NCI-H2196 treated with DMSO at 0.1 percent for 48 hours (cell line): ENCODE results near the gene HNMT.
A peak's percentile ranks its signal among the peaks of the same experiment; 100 is the strongest.
"Not testable (repeated sequence)": the region's sequence is repeated elsewhere in the genome, so short reads cannot be mapped to it uniquely, and the experiment has no call there.

ENCODE experiments used
- DNase-seq: peaks from one replicate; lab custom pipeline; 2025; ENCODE audit not compliant: unreplicated experiment; lab: John Stamatoyannopoulos, UW

Gene HNMT

DNA sequence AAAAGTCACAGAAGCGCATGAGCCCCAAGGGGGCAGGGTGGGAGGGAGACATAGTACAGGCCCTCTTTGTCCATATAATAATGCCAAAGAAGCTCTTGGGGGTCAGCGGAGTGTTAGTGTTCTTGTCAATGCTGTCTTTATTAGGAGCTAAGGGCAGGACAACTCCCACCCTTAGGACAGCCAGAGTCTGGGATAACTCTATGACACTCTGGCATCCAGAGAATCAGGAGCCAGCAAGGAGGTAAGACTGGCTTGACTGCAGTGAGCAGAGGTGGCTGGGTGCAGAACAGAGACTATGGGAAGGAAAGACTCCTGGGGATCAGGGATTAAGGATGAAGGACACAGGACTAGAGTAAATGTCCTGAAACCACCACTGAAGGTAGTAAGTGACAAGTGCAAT lies 19.0 kb upstream of the HNMT start:
- no peak for DNase-seq

GRCh38 chr2:137946227-137946626 lies 18.0 kb upstream of the HNMT start:
- DNase-seq: no peak

DNA sequence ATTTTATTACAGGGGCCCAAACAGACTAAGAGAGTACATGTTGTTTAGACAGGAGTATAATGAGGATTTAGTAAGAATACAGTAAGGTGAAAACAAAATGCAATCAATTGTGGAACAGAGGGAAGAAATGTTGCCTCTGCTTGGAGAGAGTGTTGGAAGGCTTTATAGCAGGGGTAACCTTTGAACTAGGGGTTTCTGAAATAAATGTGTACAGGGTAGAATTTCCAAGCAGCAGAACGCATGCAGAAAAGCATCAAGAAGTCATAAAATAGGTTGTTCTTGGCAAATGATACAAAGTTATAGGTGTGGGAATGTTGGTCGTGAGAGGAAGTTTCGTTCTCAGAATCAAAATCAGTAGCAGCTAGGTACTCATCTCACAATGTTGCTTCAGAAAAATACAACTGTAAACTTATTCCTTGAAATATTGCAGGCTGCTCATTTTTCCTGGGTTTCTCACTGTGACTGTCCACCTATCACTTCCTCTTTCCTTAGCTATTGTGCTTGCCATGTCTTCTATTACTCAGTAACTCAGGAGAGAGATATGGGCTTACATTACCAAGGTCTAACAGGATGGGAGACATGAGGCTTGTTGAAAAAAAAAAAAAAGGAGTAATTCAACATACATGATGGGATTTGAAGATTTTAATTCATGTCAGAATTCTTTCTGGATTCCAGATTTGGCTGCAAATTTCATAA lies 17.1 kb upstream of the HNMT start:
- DNase-seq: no peak

GRCh38 chr2:137947728-137948336 lies 16.4 kb upstream of the HNMT start:
- DNase-seq: no peak

DNA sequence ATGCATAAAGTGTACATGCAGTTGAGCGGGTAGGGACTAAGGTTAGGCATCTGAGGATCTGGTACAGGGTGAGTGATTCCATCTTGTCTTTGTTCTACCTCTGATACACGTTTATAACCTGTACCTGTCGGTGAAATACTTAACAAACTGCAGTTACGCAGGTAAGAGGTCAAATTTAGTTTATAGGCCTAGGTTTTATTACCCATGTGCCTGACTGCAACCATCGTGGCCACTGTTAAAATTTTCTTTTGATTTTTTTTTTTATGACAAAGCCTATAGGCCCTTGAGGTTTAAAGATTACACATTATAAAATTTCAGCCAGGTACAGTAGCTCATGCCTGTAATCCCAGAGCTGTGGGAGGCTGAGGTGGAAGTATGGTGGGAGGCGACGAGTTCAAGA lies 15.4 kb upstream of the HNMT start:
- no peak for DNase-seq

DNA sequence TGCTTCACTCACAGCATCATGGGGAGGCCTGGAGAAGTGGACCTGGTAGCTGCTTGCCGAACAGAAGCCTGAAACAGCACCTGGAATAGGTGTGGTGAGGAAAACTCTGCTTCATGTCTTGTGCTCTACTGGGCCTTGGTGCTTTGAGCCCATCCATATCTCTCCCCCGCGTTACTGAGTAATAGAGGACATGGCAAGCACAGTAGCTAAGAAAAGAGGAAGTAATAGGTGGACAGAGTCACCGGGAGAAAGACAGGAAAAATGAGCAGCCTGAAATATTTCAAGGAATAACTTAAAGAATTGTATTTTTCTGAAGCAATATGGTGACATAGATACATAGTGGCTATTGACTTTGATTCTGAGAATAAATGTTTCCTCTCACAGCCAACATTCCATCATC lies 14.0 kb upstream of the HNMT start:
- no peak for DNase-seq

GRCh38 chr2:137951586-137951985 lies 12.7 kb upstream of the HNMT start:
- DNase-seq: no peak

DNA sequence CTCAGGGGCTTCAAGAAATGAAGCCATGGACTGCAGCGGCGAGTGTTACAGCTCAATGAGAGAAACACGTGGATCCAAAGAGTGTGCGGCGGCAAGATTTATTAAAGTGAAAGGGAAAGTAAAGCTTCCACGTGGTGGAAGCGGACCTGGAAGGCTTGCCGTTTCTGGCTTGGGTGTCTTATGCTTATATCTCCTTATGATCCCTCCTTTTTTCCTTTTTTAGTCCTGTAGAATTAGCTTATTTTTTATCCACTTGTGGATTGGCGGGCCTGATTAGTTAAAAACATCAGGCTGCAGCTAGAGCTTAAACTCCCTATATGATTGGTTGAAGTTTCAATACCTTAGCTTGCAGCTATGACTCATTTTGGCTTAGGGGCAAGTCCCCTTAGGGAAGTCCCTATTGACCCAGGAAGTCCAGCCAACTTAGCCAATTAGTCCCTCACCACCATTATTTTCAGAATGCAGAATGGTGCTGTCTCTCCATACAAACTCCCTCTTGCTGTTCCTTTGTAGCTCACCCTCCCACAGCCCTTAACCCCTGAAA lies 11.6 kb upstream of the HNMT start:
- no peak for DNase-seq

DNA sequence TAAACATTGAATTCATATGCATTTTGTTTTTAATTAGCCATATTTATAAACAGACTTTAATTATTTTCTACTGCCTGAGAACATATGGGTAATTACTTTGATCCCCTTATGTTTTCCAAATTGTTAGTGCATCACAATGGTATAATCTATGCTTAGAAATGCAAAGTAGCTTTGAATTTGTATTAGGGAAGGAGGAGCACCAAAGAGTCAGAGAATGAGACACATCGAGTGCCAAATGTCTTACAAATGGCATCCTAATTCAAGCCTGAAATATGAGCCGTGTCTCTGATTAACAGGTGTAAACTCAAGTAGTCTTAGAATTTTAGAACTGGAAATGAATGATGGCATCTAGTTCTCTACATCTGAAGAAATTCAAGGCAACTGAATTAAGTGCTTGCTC lies 8.7 kb upstream of the HNMT start:
- no peak for DNase-seq

- no peak for DNase-seq
These were observed 7.2 kb upstream of the HNMT start for GRCh38 chr2:137957033-137957432.

DNA sequence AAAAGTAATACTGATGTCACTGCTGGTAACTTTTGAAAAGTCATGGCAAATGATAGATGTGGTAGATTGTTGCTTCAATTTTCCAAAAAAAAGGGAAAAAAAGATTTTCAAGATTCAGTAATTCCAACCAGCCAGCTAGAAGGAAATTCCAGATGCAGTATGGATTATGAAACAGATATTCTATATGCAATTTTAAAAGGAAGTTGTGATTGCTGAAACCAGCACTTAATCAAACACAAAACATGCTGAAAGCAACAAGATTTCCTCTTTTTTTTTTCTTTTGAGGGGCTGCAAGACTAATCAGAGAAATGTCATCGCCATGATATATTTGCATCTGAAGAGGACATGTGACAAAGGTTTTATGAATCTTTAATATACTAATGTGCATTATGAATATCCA lies 5.1 kb upstream of the HNMT start:
- DNase-seq: no peak

- no peak for DNase-seq
These were observed 4.0 kb upstream of the HNMT start for GRCh38 chr2:137960223-137960622.

- DNase-seq: no peak
These were observed 2.7 kb upstream of the HNMT start for GRCh38 chr2:137961602-137962001.

DNA sequence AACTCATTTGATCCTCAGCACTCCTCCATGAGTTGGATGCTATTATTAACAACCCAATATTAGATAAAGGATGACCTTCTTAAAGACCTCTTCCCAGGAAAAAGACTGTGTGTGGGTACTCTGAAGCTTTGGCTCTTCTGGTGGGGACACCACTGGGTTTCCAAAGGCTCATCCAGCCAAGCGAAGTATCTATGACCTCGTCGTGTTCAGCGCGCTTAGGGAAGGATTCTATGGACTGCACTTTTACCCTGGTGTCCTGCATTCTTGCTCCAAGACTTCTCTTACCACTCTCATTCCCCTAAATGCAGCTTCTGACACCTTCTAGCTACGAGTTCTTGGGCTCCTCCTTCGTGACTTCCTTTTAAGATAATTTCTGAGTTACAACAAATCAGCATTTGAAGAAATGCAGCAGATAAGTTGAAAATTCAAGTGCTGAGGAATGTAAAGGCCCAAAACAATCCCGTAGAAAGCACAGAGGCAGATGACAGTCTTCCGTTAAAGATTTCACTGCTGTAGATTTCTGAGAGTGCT lies 673 bp upstream of the HNMT start:
- no peak for DNase-seq

DNA sequence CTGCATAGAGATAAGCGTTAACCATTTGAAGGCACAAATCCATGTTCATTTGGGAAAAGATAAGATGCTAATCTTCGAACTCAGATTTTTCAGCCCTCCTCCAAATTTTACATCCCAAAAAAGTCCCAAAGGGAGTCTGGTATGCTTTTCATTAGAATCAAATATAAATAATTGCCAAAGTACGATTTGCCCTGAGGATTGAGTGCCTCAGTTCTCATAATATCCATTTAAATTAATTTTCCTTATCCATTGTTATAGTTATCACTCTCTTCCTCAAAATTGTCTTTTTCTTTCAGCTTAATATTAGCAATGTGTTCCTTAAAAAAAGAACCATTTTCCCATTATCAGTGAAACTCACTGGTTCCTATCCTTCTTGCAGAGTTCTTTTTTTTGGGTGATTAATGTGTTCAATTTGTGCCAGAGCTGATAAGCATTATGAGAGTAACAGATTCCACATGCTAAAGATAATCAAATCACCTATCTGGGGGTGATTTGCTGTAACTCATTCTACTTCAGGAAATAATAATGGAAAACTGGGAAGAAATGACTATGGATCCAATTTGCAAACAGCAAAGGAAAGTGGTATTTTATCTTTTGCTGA lies 686 bp downstream of the HNMT start:
- DNase-seq: no peak

DNA sequence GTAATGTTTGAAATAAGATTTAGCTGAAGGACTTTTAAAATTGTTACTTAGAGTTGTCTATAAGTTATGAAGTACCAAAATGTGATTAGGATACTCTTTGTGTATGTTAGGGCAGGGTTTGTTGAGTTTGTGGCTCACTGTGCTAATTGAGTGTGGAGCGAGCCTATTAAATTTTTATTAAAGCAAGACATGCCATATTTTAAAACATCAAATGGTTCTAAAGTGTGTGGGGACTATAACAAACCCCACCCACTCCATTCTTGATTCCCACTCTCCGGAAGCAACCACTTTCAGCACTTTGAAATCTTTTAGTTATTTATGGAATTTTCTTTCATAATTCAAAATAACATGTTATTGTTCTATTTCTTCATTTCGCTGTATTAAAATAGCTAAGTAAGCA lies 1.8 kb downstream of the HNMT start:
- no peak for DNase-seq

GRCh38 chr2:137967042-137967441 lies 2.8 kb downstream of the HNMT start:
- DNase-seq: no peak

DNA sequence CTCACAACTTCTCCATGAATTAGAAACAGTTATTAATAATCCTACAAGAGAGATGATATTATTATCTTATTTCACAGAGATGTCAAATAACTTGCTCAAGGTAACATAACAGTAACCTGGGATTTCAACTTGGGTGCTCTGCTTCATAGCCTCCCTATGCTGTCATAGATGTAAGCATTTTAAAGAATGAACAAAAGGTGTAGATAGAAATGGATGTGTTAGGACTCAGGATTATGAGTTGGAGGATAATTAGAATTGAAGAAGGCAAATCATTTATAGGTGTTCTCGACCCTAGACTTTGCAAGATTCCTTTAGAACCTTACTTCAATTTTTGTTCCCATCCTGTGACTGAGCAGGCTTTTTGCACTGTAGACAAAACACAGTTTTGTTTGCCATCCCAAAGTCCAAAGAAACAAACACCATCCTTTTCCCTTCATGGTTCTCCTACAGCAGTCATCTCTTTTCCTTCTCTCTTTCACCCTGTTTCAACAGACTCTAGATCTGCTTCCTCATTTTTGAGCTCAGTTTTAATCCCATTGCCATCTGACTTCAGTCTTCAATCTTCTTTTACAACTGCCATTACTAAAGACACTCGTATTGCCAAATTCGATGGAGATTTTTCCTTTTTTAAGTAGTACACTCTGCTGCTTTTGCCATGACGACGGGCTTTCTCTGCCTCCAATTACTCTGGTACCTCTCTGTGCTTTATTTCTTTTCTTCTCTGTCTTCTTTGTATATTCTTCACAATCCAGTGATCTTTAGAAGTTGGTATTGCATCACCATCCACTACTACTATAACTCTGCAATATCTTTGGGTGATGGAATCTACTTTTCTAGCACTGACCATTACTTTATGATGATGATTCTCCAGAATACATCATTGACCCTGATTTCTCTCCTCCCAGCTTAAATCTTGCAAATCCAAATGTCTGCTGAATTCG lies 4.5 kb downstream of the HNMT start:
- no peak for DNase-seq

- peak; percentile 80 for DNase-seq
These were observed 5.1 kb downstream of the HNMT start for GRCh38 chr2:137969418-137969765.

DNA sequence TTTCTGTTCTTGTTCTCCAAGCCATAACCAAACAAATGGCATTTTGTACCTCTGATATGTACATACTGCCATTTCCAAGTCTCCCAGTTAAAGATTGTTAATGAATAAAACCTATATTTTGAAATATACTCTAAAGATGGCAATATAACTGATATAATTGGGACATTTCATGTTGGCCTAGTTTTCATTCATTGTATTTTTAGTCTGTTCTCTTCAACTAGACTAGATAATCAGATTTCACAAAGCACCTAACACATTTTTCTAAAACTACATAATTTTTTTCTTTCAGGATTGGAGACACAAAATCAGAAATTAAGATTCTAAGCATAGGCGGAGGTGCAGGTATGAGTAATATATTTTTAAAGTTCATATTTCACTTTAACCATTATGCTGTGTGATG lies 5.6 kb downstream of the HNMT start:
- DNase-seq: no peak

DNA sequence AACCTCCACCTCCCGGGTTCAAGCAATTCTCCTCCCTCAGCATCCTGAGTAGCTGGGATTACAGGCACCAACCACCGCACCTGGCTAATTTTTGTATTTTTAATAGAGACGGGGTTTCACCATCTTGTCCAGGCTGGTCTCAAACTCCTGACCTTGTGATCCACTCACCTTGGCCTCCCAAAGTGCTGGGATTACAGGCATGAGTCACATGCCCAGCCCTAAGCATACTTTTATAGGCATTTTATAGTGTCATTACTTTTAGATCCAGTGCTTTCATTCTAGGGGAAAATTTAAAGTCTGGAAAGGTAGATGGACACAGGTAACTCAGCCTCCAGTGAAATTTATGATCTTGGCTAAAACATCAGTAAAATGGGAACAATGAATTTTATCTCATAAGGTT lies 7.0 kb downstream of the HNMT start:
- DNase-seq: not testable (repeated sequence)
